Measurements from ENCODE around the gene PLAA.

Gene PLAA

DNA sequence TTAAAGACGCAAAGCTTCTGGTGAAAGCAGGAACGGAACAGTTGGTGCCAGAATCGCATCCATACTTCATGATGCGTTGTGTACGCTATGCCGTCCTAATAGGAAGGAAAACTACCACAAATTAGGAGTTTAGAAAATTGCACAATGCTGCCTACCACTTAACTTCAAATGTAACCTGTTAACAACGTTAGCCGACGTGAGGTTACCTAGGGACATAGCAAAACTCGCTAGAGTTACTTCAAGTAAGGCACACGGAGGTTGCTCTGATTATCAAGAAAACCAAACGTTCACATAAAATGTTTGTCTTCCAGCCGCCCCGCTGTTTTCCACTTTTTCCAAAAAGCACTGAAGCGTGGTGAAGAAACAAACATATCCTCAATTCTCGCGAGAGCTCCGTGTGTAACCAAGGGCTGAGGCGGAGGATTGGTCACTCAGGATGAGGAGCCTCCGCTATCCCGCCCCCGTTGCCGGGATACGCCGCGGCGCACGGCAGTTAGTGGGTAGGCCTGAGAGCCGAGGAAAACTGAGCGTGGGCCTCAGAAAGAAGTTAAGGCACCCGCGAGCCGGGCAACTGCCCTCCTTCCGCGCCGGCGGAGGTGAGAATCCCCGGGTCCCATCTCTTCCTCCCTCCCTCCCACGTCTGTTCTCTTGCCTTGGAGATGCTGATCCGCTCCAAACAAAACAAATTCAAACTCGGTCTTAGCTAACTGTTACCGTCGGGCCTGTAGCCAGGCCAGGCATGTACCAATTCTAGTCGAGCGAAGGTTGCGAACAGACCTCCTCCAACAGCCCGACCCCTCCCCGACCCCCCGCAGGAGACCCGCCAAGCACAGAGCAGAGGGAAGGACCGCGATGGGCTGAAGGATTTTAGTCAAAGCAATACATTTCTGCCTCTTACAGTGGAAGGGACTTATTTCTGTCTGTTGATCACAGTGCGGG lies 9.1 kb upstream of the PLAA start, which contains the start of gene IFT74 (continued):
- TF ChIP-seq OVOL3 (tag by site-specific recombination; IDR thresholded peaks at IDR 0.05) (0 out of 2 replicates have a peak, but pooled peaks have one; percentile 9), ZNF37A (tag by site-specific recombination; IDR thresholded peaks at IDR 0.05) (no peak), HOXD13 (CRISPR knock-in tag; IDR thresholded peaks at IDR 0.05; ENCODE audit: borderline replicate concordance) (0 out of 2 replicates have a peak, but pooled peaks have one; percentile 33), SP7 (tag by site-specific recombination; IDR thresholded peaks at IDR 0.05) (0 out of 2 replicates have a peak, but pooled peaks have one; percentile 32), ZNF658 (tag by site-specific recombination; IDR thresholded peaks at IDR 0.05) (no peak), GLIS2 (tag by site-specific recombination; IDR thresholded peaks at IDR 0.05) (peak; percentile 80), SP2 (tag by site-specific recombination; IDR thresholded peaks at IDR 0.05) (peak; percentile 79), ZNF629 (tag by site-specific recombination; IDR thresholded peaks at IDR 0.05) (peak; percentile 17; the same call in 1 of the 2 replicates), ZNF2 (tag by site-specific recombination; IDR thresholded peaks at IDR 0.05) (peak; percentile 23; the same call in 1 of the 2 replicates), YY1 (tag by site-specific recombination; IDR thresholded peaks at IDR 0.05) (peak; percentile 32; the same call in 1 of the 2 replicates), ZNF654 (tag by site-specific recombination; IDR thresholded peaks at IDR 0.05; ENCODE audit: low read depth) (no peak), PRDM1 (tag by site-specific recombination; IDR thresholded peaks at IDR 0.05) (peak; percentile 48; the same call in 1 of the 2 replicates), HOXA7 (CRISPR knock-in tag; IDR thresholded peaks at IDR 0.05; ENCODE audit: borderline replicate concordance) (no peak), EGR2 (tag by site-specific recombination; IDR thresholded peaks at IDR 0.05; ENCODE audit: low read depth) (peak; percentile 58; the same call in 1 of the 2 replicates), ZSCAN30 (tag by site-specific recombination; IDR thresholded peaks at IDR 0.05) (0 out of 2 replicates have a peak, but pooled peaks have one; percentile 23), ZNF335 (tag by site-specific recombination; conservative IDR thresholded peaks at IDR 0.05) (peak; percentile 93), SCRT2 (tag by site-specific recombination; IDR thresholded peaks at IDR 0.05) (peak; percentile 52), ZNF140 (tag by site-specific recombination; IDR thresholded peaks at IDR 0.05) (no peak), ZBTB20 (tag by site-specific recombination; IDR thresholded peaks at IDR 0.05) (peak; percentile 48; the same call in 1 of the 2 replicates), ZNF785 (tag by site-specific recombination; IDR thresholded peaks at IDR 0.05) (no peak)
- TF ChIP-seq, protein P1, sequence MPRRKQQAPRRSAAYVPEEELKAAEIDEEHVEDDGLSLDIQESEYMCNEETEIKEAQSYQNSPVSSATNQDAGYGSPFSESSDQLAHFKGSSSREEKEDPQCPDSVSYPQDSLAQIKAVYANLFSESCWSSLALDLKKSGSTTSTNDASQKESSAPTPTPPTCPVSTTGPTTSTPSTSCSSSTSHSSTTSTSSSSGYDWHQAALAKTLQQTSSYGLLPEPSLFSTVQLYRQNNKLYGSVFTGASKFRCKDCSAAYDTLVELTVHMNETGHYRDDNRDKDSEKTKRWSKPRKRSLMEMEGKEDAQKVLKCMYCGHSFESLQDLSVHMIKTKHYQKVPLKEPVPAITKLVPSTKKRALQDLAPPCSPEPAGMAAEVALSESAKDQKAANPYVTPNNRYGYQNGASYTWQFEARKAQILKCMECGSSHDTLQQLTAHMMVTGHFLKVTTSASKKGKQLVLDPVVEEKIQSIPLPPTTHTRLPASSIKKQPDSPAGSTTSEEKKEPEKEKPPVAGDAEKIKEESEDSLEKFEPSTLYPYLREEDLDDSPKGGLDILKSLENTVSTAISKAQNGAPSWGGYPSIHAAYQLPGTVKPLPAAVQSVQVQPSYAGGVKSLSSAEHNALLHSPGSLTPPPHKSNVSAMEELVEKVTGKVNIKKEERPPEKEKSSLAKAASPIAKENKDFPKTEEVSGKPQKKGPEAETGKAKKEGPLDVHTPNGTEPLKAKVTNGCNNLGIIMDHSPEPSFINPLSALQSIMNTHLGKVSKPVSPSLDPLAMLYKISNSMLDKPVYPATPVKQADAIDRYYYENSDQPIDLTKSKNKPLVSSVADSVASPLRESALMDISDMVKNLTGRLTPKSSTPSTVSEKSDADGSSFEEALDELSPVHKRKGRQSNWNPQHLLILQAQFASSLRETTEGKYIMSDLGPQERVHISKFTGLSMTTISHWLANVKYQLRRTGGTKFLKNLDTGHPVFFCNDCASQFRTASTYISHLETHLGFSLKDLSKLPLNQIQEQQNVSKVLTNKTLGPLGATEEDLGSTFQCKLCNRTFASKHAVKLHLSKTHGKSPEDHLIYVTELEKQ (tag by site-specific recombination; IDR thresholded peaks at IDR 0.05; ENCODE audit: borderline replicate concordance), result peak; percentile 21; the same call in 1 of the 2 replicates
- TF ChIP-seq, protein P2, sequence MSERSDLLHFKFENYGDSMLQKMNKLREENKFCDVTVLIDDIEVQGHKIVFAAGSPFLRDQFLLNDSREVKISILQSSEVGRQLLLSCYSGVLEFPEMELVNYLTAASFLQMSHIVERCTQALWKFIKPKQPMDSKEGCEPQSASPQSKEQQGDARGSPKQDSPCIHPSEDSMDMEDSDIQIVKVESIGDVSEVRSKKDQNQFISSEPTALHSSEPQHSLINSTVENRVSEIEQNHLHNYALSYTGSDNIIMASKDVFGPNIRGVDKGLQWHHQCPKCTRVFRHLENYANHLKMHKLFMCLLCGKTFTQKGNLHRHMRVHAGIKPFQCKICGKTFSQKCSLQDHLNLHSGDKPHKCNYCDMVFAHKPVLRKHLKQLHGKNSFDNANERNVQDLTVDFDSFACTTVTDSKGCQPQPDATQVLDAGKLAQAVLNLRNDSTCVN (tag by site-specific recombination; optimal IDR thresholded peaks at IDR 0.05), result peak; percentile 21
- TF ChIP-seq, protein P3, sequence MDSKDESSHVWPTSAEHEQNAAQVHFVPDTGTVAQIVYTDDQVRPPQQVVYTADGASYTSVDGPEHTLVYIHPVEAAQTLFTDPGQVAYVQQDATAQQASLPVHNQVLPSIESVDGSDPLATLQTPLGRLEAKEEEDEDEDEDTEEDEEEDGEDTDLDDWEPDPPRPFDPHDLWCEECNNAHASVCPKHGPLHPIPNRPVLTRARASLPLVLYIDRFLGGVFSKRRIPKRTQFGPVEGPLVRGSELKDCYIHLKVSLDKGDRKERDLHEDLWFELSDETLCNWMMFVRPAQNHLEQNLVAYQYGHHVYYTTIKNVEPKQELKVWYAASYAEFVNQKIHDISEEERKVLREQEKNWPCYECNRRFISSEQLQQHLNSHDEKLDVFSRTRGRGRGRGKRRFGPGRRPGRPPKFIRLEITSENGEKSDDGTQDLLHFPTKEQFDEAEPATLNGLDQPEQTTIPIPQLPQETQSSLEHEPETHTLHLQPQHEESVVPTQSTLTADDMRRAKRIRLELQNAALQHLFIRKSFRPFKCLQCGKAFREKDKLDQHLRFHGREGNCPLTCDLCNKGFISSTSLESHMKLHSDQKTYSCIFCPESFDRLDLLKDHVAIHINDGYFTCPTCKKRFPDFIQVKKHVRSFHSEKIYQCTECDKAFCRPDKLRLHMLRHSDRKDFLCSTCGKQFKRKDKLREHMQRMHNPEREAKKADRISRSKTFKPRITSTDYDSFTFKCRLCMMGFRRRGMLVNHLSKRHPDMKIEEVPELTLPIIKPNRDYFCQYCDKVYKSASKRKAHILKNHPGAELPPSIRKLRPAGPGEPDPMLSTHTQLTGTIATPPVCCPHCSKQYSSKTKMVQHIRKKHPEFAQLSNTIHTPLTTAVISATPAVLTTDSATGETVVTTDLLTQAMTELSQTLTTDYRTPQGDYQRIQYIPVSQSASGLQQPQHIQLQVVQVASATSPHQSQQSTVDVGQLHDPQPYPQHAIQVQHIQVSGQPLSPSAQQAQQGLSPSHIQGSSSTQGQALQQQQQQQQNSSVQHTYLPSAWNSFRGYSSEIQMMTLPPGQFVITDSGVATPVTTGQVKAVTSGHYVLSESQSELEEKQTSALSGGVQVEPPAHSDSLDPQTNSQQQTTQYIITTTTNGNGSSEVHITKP (tag by site-specific recombination; IDR thresholded peaks at IDR 0.05), result peak; percentile 88
